GM12873 (cell line): ENCODE measurements around the gene SELENOO.

Experiments
- TF ChIP-seq, protein P1 (sequence below): IDR thresholded peaks from 2 replicates; pipeline ENCODE4 v1.5.1; 2012; ENCODE audit warnings: low read depth, mild to moderate bottlenecking, moderate library complexity, low read length, control low read depth; ENCODE audit not compliant: insufficient read depth; ENCODE audit errors: missing control alignments

The SELENOO gene

DNA sequence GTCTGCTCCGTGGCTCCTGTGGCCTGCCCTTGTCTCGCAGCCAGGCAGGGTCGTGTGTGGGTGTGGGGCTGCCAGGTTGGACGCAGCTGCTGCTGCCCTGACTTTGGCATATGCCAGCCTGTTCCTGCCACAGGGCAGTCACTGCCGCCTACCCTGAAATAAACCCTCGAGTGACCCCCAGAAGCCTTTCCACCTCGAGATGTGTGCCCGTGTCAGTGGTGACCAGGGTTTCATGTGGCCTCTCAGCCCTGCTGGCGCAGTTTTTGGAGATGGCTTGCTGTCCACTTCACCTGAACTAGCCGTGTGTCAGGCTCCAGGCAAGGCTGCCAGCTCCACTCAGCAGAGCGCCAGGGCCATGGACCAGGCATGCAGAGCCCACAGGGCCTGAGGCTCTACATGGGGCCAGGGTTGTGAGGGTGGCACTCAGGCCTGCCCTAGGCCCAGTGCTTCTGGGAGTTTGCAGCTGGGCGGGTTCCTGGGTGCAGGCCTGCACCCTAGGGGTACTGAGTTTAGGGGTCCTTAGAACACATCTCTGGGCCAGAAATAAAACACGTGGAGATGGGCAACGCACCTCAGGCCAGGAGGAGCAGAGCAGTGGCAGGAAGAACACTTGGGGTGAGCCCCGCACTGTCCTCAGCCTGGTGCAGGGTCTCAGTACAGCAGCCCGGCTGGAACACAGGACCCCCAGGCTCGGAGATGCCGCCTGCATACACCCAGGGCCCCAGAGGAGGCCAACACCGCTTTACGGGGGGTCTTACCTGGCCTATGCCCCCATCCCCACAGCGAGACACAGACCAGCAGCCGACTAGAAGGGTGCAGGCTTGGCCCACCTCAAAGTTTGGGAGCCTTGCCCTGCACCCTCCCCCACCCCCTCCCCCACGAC lies 39.1 kb upstream of the SELENOO start:
- TF ChIP-seq, protein P1, sequence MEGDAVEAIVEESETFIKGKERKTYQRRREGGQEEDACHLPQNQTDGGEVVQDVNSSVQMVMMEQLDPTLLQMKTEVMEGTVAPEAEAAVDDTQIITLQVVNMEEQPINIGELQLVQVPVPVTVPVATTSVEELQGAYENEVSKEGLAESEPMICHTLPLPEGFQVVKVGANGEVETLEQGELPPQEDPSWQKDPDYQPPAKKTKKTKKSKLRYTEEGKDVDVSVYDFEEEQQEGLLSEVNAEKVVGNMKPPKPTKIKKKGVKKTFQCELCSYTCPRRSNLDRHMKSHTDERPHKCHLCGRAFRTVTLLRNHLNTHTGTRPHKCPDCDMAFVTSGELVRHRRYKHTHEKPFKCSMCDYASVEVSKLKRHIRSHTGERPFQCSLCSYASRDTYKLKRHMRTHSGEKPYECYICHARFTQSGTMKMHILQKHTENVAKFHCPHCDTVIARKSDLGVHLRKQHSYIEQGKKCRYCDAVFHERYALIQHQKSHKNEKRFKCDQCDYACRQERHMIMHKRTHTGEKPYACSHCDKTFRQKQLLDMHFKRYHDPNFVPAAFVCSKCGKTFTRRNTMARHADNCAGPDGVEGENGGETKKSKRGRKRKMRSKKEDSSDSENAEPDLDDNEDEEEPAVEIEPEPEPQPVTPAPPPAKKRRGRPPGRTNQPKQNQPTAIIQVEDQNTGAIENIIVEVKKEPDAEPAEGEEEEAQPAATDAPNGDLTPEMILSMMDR: no peak

DNA sequence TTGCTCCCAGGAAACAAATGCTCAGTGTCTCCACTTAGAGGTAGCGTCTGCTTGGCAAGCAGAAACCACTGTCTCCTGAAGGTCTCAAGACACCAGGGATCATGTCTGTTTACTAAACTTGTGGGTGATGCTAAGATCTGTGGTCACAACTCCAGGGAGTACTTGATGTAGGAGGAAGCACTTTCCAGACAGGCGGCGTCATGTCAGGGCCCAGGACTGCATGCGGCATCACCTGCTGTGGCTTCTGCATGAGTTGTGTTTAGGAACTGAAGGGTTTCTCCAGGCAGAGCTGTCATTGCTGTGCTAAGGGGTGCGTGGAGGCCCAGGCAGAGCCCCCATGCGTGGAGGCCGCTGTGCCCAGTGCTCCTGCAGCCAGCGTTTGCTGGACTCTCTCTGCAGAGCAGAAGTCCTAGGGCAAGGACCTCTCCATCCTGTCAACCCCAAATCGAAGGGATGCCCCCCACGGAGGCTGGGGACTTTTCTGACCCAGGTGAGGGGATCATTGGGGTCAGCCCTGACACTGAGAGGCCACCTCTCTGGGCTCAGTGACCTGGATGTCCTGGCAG lies 38.3 kb upstream of the SELENOO start:
- TF ChIP-seq, protein P1: no peak

DNA sequence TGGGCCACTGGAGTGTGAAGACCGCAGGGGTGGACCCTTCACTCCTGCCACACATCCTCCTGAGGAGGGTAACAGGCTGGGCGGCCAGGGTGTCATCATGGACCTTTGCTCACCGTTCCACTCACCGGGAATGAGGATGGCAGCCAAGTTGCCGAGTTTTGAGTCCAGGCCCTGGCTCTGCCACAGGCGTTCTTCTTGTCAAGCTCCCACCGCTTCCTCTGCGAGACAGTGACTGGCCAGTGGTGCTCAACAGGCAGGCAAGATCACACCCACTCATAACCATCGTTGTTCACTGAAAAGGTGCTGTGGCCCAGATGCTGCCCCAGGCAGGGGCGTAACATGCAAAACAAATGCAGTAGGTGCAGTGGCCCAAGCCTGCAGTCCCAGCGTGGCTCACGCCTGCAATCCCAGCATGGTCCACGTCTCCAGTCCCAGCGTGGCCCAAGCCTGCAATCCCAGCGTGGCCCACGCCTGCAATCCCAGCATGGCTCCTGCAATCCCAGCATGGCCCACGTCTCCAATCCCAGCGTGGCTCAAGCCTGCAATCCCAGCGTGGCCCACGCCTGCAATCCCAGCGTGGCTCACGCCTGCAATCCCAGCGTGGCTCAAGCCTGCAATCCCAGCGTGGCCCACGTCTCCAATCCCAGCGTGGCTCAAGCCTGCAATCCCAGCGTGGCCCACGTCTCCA lies 35.2 kb upstream of the SELENOO start:
- TF ChIP-seq, protein P1: no peak

DNA sequence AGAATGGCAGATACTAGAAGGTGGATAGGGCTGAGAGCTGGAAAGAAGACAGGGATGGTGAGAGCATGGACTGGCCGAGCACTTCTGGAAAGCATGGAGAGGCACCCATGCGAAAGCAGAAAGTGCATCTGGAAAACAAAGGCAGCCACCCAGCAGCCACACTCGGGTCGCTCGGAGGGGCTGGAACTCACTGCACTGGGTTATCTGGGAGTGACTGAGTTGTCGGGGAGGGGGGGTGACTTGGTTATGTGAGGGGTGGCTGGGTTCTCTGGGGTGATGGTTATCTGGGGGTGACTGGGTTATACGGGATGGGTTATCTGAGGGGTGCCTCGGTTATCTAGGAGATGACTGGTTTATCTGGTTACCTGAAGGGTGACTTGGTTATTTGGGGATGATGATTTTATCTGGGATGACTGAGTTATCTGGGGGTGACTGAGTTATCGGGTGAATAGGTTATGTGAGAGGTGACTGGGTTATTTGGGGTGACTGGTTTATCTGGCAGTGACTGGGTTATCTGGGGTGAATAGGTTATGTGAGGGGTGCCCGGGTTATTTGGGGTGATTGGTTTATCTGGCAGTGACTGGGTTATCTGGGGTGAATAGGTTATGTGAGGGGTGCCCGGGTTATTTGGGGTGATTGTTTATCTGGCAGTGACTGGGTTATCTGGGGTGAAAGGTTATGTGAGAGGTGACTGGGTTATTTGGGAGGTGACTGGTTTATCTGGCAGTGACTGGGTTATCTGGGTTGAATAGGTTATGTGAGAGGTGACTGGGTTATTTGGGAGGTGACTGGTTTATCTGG lies 32.9 kb upstream of the SELENOO start:
- TF ChIP-seq, protein P1: no peak

DNA sequence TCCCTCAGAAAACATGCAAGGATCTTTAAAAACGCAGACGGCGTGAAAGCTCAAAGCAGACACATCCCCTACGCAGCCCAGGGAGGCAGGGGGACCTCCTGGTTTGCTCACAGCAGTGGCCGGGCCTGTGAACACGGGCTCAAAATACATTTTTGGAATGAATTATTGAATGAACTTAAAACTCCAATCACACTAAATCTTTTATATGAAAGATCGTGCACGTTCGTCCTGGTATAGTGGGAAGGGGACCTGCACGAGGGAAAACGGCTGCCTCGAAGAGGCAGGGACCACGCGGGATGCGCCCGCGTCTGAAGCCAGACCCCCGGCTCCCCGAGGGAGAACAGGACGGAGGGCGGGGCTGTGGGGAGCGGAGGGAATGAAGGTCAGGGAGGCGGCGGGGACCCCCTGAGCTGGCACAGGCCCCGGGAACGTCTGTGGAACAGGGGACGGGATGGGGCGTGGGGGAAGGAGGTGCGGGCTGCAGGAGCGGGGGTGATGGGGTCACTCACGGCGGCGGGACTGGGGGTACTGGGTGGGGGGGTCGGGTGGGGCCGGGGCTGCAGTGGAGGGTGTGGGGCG lies 31.5 kb upstream of the SELENOO start:
- TF ChIP-seq, protein P1: no peak

DNA sequence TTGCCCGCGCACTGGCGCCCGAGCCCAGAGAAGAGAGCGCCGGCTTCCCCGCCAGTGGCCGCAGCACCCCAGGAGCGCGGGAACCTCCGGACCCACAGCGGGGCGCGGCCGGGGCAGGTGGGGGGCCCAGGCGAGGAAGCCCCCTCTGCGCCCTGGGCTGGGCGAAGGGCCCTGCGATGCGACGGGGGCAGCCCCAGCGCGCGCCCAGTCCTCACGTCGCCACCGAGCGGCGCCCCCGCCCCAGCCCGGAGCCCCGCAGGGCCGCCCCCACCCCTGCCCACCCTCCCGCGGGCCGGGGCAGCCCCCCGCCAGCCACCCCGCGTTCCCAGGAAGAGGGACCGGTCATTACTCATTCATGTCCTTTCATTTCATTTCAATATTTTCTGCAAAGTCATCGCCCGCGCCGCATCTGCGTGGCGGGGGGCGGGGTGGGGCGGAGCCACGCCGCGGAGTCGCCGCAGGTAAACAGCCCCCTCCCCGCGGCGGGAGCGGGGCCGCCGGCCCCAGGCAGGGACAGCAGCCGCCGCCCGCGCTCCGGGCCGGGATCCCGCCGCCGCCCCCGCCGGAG lies 31.0 kb upstream of the SELENOO start:
- TF ChIP-seq, protein P1: no peak
